LNCAP (cell line): ENCODE results near the gene TPP1.

Source experiments
- TF ChIP-seq, protein P1 (sequence below): fragments of 450-650 bp; IDR thresholded peaks from 2 replicates; pipeline ENCODE4 v1.5.1; 2017; ENCODE audit warnings: mild to moderate bottlenecking

Gene TPP1

DNA sequence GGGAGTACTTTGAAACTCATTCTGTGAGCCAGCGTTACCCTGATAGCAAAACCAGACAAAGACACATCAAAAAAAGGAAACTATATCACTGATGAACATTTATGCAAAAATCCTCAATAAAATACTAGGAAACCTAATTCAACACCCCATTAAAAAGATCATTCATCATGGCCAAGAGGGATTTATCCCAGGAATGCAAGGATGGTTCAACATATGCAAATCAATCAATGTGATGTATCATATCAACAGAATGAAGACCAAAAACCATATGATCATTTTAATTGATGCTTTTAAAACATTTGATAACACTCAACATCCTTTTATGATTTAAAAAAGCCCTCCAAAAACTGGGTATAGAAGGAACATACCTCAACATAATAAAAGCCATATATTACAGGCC is 35.6 kb downstream of the TPP1 start:
- TF ChIP-seq, protein P1, sequence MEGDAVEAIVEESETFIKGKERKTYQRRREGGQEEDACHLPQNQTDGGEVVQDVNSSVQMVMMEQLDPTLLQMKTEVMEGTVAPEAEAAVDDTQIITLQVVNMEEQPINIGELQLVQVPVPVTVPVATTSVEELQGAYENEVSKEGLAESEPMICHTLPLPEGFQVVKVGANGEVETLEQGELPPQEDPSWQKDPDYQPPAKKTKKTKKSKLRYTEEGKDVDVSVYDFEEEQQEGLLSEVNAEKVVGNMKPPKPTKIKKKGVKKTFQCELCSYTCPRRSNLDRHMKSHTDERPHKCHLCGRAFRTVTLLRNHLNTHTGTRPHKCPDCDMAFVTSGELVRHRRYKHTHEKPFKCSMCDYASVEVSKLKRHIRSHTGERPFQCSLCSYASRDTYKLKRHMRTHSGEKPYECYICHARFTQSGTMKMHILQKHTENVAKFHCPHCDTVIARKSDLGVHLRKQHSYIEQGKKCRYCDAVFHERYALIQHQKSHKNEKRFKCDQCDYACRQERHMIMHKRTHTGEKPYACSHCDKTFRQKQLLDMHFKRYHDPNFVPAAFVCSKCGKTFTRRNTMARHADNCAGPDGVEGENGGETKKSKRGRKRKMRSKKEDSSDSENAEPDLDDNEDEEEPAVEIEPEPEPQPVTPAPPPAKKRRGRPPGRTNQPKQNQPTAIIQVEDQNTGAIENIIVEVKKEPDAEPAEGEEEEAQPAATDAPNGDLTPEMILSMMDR = no peak

DNA sequence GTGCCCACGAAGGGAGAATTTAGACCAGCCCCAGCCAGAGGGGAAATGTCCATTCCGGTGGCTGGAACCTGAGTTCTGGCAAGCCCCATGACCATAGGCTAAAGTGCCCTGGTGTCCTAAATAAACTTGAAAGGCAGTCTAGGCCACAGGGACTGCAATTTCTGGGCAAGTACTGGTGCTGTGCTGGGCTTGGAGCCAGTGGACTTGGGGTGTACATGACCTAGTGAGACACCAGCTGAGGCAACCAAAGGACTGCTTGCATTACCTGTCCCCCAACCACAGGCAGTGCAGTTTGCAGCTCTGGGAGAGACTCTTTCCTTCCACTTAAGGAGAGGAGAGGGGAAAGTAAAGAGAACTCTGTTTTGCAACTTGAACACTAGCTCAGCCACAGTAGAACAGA is 39.5 kb downstream of the TPP1 start:
- TF ChIP-seq, protein P1 = no peak

DNA sequence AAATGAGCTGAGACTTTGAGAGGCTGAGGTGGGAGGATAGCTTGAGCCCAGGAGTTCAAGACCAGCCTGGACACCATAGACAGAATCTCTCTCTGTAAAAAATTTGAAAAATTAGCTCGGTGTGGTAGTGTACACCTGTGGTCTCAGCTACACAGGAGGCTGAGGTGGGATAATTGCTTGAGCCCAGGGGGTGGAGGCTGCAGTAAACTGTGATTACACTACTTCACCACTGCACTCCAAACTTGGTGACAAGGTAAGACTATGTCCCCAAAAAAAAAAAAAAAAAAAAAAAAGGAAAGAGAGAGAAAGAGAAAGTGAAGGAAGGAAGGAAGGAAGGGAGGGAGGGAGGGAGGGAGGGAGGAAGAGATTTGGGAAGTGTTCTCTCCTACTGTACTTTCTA is 41.1 kb downstream of the TPP1 start:
- TF ChIP-seq, protein P1 = no peak

DNA sequence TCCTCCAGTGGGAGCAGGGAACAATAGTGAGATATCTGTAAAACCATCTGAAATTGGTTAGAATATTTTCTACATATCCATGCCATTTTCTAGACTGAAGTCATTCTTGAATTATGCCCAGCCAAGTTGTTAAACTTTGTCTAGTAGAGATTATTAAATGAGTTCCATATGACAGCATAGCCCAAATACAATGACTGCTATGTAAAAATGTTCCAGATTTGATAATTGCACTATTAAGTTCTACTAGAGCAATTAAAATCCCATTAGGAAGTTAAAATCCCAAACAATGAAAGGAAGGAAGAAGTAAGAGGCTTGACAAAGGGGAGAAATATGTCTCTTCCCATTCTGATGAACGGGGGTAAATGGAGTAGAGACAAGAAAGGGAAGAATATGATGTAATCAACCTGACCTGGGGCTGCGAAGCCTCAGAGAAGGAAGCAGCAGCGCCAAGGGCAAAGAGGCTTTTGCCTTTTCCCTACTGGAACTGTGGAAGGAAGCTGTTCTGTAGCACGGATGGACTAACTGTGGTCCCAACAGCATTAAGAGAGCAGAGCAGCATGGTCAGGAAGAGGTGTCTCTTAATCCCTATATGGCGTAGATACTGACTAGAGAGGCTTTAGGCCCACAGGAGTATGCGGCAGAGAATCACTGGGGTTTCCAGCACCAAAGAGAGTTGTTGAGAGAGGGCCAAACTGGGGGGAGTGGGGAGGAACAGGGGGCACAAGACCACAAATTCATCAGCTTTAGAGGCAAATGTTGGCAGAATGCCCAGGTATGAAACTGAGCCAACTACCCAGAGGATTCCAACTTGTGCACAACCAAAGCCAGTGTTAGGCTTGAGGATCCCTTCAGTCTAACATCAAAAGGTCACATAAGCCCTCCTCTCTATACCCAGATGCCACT is 42.5 kb downstream of the TPP1 start:
- TF ChIP-seq, protein P1 = no peak

DNA sequence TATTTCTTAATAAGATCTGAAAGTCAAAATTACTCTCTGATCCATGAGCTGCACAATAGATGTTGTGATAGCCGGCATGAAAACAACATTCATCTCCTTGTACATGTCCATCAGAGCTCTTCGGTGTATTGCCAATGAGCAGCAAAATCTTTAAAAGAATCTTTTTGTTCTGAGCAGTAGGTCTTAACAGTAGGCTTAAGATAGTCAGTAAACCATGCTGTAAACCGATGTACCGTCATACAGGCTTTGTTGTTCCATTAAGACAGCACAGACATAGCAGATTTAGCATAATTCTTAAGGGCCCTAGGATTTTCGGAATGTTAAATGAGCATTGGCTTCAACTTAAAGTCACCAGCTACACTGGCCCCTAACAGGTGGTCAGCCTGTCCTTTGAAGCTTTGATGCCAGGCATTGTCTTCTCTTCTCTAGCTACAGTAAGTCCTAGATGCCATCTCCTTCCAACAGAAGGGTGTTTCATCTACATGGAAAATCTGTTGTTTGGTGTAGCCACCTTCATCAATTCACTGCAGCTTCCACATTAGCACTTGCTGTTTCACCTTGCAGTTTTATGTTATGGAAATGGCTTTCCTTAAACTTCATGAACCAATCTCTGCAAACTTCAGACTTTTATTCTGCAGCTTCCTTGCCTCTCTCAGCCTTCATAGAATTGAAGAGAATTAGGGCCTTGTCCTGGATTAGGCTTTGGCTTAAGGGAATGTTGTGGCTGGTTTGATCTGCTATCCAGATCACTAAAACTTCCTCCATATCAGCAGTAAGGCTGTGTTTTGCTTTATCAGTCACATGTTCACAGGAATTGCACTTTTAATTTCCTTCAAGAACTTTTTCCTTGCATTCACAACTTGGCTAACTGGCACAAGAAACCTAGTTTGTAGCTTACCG is 44.2 kb downstream of the TPP1 start:
- TF ChIP-seq, protein P1 = no peak

DNA sequence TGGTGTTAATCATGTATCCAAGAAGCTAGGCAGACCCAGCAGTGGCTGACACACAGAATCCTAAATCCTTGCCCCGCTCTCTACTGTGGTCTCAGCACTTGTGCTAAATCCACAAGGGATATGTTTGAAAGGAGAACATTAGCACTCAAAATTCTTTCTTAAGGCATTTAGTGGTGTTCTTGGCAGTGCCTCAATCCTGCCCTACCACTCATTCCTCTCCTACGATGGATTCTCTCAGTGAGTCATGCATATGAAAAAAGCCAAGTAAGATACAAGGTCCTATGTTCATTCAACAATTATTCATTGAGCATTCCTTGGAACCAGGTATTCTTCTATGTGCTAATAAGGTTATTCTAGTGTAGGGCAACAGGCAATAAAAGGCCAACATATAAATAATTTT is 47.0 kb downstream of the TPP1 start:
- TF ChIP-seq, protein P1 = no peak

DNA sequence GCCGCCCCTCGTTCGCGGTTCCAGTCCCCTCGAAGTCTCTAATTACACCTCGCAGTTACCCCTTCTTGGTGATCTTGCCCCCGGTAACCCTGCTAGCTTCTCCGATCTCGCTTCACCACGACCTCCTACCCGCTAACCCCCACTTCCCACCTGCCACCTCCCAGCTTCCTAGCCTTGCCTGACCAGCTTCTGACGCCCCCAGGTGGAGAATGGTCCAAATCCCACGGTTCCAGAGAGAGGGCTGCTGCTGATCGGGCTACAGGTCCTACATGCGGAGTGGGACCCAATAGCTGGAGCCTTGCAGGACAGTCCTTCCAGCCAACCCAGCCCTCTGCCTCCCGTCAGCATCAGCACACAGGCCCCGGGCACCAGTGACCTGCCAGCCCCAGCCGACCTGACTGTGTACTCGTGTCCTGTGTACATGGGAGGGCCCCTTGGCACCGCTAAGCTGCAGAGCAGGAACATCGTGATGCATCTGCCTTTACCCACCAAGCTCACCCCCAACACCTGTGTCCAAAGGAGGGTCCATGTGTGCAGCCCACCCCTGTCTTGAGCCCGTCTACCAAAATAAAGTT is 47.7 kb downstream of the TPP1 start:
- TF ChIP-seq, protein P1 = no peak
